Adrenal gland (tissue), 19 donors: ENCODE measurements around the gene PPIL6. TPM values are rescaled to one million over a fixed set of nuclear protein-coding genes. Genes with fewer than 3 reads are reported as not detected.

Experiments
- DNase-seq, 7 donors: peaks; one replicate each; pipeline ENCODE4 v3.0.0-alpha.2; 2019 to 2020
- H3K27ac ChIP-seq, 5 donors: fragments of 200-600 bp; sonication (generic) in 4 of 5; 1 replicate in 3 of 5; 2 replicates in 2 of 5; pipeline versions ENCODE4 v1.5.1 to v1.8.0; 2016 to 2020; ENCODE audit warnings: mild to moderate bottlenecking in 1 of 5
- H3K27me3 ChIP-seq: fragments of 200-600 bp; 2 replicates; pipeline ENCODE4 v1.8.0; 2021
- H3K36me3 ChIP-seq, 2 donors: fragments of 200-600 bp; replicated peaks in 1 of 2; 1 replicate in 1 of 2; 2 replicates in 1 of 2; pipeline versions ENCODE4 v1.5.1 to v1.8.0; 2018 to 2022
- H3K4me1 ChIP-seq, 2 donors: fragments of 200-600 bp; replicated peaks in 1 of 2; 1 replicate in 1 of 2; 2 replicates in 1 of 2; pipeline versions ENCODE4 v1.5.1 to v1.8.0; 2018 to 2021
- H3K4me3 ChIP-seq, 4 donors: fragments of 200-600 bp; sonication (generic) in 3 of 4; one replicate each; pipeline ENCODE4 v1.5.1; 2016 to 2018
- H3K9me3 ChIP-seq, 3 donors: fragments of 200-600 bp; sonication (generic) in 1 of 3; replicated peaks in 1 of 3; 1 replicate in 2 of 3; 2 replicates in 1 of 3; pipeline versions ENCODE4 v1.5.1 to v1.8.0; 2016 to 2021
- CTCF ChIP-seq, 6 experiments: fragments of 450-650 bp in 4 of 6; fragments of 200-600 bp in 2 of 6; sonication (generic) in 1 of 6; IDR thresholded peaks; 1 replicate in 5 of 6; 2 replicates in 1 of 6; pipeline versions ENCODE4 v1.5.1 to v1.8.0; 2016 to 2021; ENCODE audit warnings: antibody characterized with exemption in 6 of 6, mild to moderate bottlenecking in 2 of 6, moderate library complexity in 1 of 6
- POLR2A ChIP-seq, 2 donors: fragments of 450-650 bp; IDR thresholded peaks; one replicate each; pipeline ENCODE4 v1.6.1; 2017; ENCODE audit warnings: antibody characterized with exemption in 2 of 2, mild to moderate bottlenecking in 2 of 2, moderate library complexity in 1 of 2
- WGBS, 4 donors: extraction: QIAGEN DNeasy Blood & Tissue Kit in 2 of 4; methylation state at CpG; one replicate each; pipeline versions ENCODE4 v1.1.5 to v1.1.7; 2013 to 2017; 5-methylcytosine and 5-hydroxymethylcytosine counted together
- intact Hi-C, 2 donors: fragments of 100-400 bp; cut with DNase I; formaldehyde crosslinking; loops; one replicate each; pipeline versions ENCODE4 v1.14.1 to v1.15.0; 2022 to 2023
- long read RNA-seq, 10 donors: library from polyadenylated mRNA in 3 of 10; unstranded in 2 of 10; stranded (forward) in 1 of 10; transcript quantifications; one replicate each; pipeline ENCODE4 v2.0.0 and lab custom pipeline, GENCODE V29; 2021 to 2026
- polyA plus RNA-seq, 3 donors: library from polyadenylated mRNA; stranded (reverse); fragments of 200-250 nt in 2 of 3; fragments of 350-450 nt in 1 of 3; fragmentation: Illumina TruSeq in 1 of 3; extraction: RNeasy Lipid Tissue Mini Kit (QIAGEN cat#74804) in 1 of 3; gene quantifications; one replicate each; pipeline ENCODE4 v1.2.3, GENCODE V29; 2013 to 2014
- total RNA-seq, 9 donors: library from RNA; depleted of rRNA in 4 of 9; stranded (reverse); fragments of >200 nt in 4 of 9; fragments of 120-200 nt in 1 of 9; fragmentation: NEBNext Ultra II Directional in 1 of 9; extraction: Animal tissue kit (Norgen Biotek cat#: 25700) in 1 of 9; gene quantifications; one replicate each; pipeline versions ENCODE4 v1.1.0 to v1.2.4, GENCODE V29; 2013 to 2023
- donor health status: healthy with polysubstance abuse.
- donor health status: Bipolar disorder and iron deficiency.
- donor health status: DM: yes; HTN: yes; CAD: no.
- donor health status: DM: no; HTN: no; CAD: no.
- donor health status: DM: no; HTN: no; CAD: no.
- donor health status: DM: yes; HTN: yes; CAD: no.

The PPIL6 gene
- total RNA-seq (1 to 10 TPM in 6 of 9 donors, under 1 TPM in 3; 0.74 to 3.3 (median 1.5) TPM), polyA plus RNA-seq (1 to 10 TPM in 1 of 3 donors, under 1 TPM in 2; 0.48 to 1.8 (median 0.51) TPM)
- long read RNA-seq, donor 1 = 0 reads
- long read RNA-seq, donor 2 = 0 reads
- long read RNA-seq, donor 3 = 0 reads
- long read RNA-seq, donor 4, full-length matches to known transcripts = 2 of 2 reads
- long read RNA-seq, donor 4, partial matches to known transcripts = 0 of 2 reads
- long read RNA-seq, donor 4, other reads (novel, unspliced or antisense) = 0 of 2 reads
- long read RNA-seq, donor 5, full-length matches to known transcripts = 1 of 2 reads
- long read RNA-seq, donor 5, partial matches to known transcripts = 0 of 2 reads
- long read RNA-seq, donor 5, other reads (novel, unspliced or antisense) = 1 of 2 reads
- long read RNA-seq, donor 6, full-length matches to known transcripts = 1 of 1 reads
- long read RNA-seq, donor 6, partial matches to known transcripts = 0 of 1 reads
- long read RNA-seq, donor 6, other reads (novel, unspliced or antisense) = 0 of 1 reads
- long read RNA-seq, donor 7 = 0 reads
- long read RNA-seq, donor 8 = 0 reads
- long read RNA-seq, donor 9, full-length matches to known transcripts = 1 of 1 reads
- long read RNA-seq, donor 9, partial matches to known transcripts = 0 of 1 reads
- long read RNA-seq, donor 9, other reads (novel, unspliced or antisense) = 0 of 1 reads
- long read RNA-seq, donor 10 = 0 reads

DNA sequence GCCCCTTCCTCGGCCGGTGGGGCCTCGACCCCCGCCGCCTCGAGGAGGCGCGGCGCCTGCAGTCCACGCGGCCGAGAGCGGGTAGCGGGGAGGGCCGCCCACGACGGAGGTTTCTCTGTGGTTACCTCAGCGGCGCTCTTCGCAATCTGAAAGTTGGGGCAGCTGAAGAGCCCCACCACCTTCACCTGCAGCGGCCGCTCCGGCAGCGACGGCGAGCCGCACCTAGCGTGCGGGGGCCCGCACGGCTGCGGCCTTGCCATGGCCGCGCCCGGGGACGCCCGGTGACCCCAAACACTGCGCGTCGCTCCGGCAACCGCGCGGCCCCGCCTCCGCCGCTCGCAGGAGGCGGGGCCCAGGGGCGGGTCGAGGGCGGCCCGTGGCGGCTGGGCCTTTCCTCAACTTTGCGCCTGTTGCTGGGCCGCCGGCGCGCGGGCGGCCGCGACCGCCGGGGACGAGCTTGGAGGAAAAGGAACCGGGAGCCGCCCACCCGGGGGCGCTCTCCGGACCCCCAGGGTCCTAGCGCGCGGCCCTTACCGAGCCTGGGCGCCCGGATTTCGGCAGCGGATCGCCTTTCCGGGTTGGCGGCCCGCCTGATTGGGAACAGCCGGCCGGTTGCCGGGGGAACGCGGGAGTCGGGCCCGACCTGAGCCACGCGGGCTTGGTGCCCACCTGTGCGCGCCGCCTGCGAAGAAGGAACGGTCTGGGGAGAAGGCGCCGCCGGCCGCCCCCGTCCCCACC, at the start of gene PPIL6, which contains the start of gene SMPD2:
PPIL6 (minus strand) TSS at position 298 of the 738 bp plus-strand sequence; CDS start at position 260, 38 bp downstream.
SMPD2 (plus strand) TSS at position 394 of the 738 bp plus-strand sequence. CDS start 398 bp downstream, outside the sequence.
- Histone ChIP-seq H3K9me3 (no peaks in the 10 kb centered on the region), H3K27ac (peak within 1 kb of the TSS in 4 of 5 donors; percentile 38 to 77 (median 60)), H3K4me1 (peaks cover 4 to 8% of the 10 kb centered on the region in 2 donors), H3K4me3 (peak within 1 kb of the TSS; percentile 9 to 83 (median 70)), H3K27me3 (no peaks in the 10 kb centered on the region), H3K36me3 (peaks cover 0 to 9% of the 10 kb centered on the region in 2 donors)
- WGBS, 4 donors = 0% methylated on average over 6 to 102 of the region's 102 CpGs
- peak; percentile 78 to 90 (median 84) for DNase-seq
- intact Hi-C loops = no loop called here
- TF ChIP-seq CTCF (IDR thresholded peaks at IDR 0.05) (peak in 2 of 6 experiments; percentile 12 to 40), POLR2A (IDR thresholded peaks at IDR 0.05) (peak in 1 of 2 donors; percentile 30)

DNA sequence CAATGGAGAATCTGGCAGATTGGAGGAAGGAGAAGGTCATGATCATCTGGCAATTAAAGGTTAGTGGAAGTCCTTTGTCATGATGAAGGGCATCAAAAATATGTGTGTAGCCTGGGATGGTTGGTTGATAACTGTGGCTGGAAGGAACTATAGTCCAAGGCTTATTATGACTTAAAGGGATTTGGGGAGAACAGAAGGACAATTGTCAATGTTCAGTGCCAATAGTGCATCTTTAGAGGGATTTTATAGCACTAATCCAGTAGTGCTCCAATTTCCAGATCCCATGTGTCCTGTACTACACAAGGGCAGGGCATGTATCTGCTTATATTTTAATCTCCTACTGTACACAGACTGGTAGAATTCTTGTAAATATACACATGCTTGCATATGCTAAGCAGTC, 47.6 kb upstream of the PPIL6 start:
- no peak overlapping the region for H3K27ac ChIP-seq
- TF ChIP-seq POLR2A (IDR thresholded peaks at IDR 0.05) (no peak), CTCF (IDR thresholded peaks at IDR 0.05) (no peak)
- H3K9me3 ChIP-seq = no peaks in the 10 kb centered on the region
- DNase-seq = peak in 2 of 7 donors; percentile 28 to 63
- H3K4me3 ChIP-seq = no peak overlapping the region
- no peaks in the 10 kb centered on the region for H3K36me3 ChIP-seq
- no peaks in the 10 kb centered on the region for H3K27me3 ChIP-seq
- H3K4me1 ChIP-seq = no peaks in the 10 kb centered on the region
- intact Hi-C loops = no loop called here

- Histone ChIP-seq H3K27ac (no peak overlapping the region), H3K27me3 (no peaks in the 10 kb centered on the region), H3K9me3 (no peaks in the 10 kb centered on the region), H3K36me3 (peaks cover 0 to 4% of the 10 kb centered on the region in 2 donors), H3K4me1 (peaks cover 6 to 15% of the 10 kb centered on the region in 2 donors), H3K4me3 (no peak overlapping the region)
- no peak for DNase-seq
- intact Hi-C loops = no loop called here
- TF ChIP-seq CTCF (IDR thresholded peaks at IDR 0.05) (no peak), POLR2A (IDR thresholded peaks at IDR 0.05) (no peak)
- WGBS, 4 donors = 88 to 97% (median 91%) methylated on average over 1 of the region's 1 CpG
Observed at GRCh38 chr6:109486068-109486467, 45.6 kb upstream of the PPIL6 start.
